GM19193 (cell line): ENCODE data around the gene WASHC4.

Experiments used
- POLR2A ChIP-seq: IDR thresholded peaks from 4 replicates; pipeline ENCODE4 v1.6.1; 2011; ENCODE audit not compliant: insufficient read depth, insufficient read length; ENCODE audit errors: extremely low read depth

The WASHC4 gene

DNA sequence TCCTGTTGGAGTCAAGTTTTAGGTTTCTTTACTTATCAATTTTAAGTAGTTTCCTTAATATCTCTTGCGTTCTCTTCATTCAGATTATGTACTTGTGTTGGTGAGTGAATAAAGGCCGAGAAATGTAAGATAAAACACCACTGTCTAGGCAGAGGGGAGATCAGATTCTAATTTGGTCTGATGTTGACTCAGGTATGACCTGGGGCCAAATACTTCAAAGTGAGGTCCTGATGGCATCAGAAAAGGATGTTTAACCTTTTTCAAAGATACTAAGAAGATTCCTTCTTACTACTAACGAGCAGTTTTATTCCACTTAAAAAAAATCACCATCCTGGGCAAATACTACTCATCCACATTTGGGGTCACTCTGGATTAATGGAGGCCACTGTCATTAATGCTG is 101.6 kb downstream of the WASHC4 start:
- no peak for TF ChIP-seq POLR2A

DNA sequence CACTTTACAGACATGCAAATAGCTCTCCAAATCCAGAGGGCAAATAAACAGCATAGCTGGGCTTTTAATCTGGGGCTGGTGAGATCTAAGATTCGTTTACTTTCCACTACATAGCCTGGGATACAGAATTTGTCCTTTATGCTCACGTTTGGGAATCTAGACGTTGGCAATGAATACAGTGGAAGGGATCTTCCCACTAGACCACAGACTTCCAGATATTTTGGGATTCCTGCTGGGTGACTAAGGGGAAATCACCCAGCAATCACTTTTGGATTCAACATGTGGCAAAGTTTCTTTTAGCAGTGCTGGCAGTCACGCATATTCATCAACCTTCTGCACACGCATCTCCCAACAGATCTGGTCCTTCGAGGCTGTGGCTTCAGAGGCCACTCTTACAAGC is 104.9 kb downstream of the WASHC4 start:
- TF ChIP-seq POLR2A = no peak

DNA sequence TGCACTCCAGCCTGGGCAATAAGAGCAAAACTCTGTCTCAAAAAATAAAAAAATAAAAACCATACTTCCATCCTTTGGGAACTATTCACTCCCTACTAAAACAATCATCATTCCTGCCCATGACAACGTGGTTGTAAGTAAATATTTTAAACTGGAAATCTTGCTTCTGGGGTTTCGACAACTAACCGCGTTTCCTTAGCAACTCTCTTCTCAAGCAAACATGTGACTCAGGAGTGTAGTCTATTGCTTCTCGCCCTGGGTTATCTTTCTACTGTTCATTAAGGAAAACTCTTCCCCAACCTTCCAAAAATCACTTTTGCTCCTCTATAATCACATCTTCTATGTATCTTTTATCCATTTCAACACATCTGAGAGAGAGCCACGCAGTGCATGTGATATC is 106.6 kb downstream of the WASHC4 start:
- no peak for TF ChIP-seq POLR2A

DNA sequence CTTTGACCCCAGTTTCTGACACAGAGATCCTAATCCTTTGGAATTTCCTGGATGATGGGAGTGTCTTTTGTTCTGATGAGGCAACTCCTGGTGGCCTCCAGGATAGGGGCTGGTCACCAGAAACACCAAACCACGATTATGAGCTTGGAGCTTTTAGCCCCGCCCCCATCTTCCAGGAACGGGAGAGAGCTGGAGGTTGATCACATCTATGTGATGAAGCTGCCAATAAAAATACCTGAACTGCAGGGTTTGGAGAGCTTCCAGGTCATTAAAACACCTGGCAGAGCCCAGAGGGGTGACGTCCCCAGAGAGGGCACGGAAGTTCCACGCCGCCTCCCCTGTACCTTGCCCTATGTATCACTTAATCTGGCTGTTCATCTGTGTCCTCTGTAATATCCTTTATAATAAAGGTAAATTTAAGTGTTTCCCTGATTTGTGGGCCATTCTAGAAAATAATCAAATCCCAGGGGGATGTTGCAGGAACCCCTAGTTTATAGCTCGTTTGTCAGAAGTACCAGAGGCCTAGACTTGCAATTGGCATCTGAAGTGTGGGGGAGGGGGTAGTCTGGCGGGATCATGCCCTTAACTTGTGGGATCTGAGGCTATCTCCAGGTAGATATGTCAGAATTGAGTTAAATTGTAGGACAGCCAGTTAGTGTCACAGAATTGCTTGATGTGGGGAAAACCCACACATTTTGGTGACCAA is 107.3 kb downstream of the WASHC4 start:
- TF ChIP-seq POLR2A = no peak

DNA sequence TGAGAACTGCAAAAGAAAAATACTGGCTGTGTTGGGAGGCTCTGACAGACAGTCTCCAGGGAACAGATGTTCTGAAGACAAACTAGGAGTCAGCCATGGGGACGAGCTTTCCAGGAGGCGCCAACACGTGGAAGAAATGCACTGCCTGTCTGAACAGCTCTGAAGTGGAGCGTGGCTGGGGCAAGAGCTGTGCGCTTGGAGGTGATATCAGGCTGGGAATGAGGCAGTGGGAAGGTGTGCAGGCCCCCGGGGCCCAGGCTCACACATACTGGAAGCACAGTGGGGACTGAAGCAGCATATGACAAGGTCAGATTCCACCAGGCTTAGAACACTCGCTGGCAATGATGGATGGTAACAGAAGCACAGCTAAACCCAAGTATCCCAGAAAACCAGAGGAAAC is 110.9 kb downstream of the WASHC4 start:
- TF ChIP-seq POLR2A = no peak
